HEK293 (cell line): ENCODE data around the gene PLSCR1.

Experiments
- CTCF ChIA-PET: fragments of 350-600 bp; formaldehyde crosslinking; extraction: SDS; loops from one replicate; lab custom pipeline; 2021; ENCODE audit warnings: antibody characterized with exemption; lab: Yijun Ruan, JAX
- POLR2A ChIA-PET: fragments of 300-600 bp; formaldehyde crosslinking; extraction: SDS; loops from one replicate; lab custom pipeline; 2020; ENCODE audit warnings: antibody characterized with exemption, inconsistent platforms; lab: Yijun Ruan, JAX
- H3K27ac ChIP-seq: fragments of 200-500 bp; sonication (Bioruptor generic); 2 replicates; pipeline ENCODE4 v1.5.1; 2014; ENCODE audit warnings: low read depth, low read length, control low read depth, inconsistent platforms; ENCODE audit errors: extremely low read depth
- H3K36me3 ChIP-seq, 2 experiments: fragments of 200-500 bp in 1 of 2; sonication (Bioruptor generic) in 1 of 2; 1 replicate in 1 of 2; 2 replicates in 1 of 2; pipeline ENCODE4 v1.5.1; 2014 to 2017; ENCODE audit warnings: inconsistent platforms in 2 of 2, low read length in 2 of 2; ENCODE audit not compliant: control insufficient read depth in 2 of 2, insufficient read depth in 1 of 2
- H3K4me1 ChIP-seq: fragments of 200-500 bp; sonication (Bioruptor generic); 2 replicates; pipeline ENCODE4 v1.5.1; 2014; ENCODE audit warnings: mild to moderate bottlenecking, low read length, inconsistent platforms; ENCODE audit not compliant: control insufficient read depth, insufficient read depth
- H3K4me3 ChIP-seq: 2 replicates; pipeline ENCODE4 v1.5.1; 2011; ENCODE audit warnings: low read depth, mild to moderate bottlenecking, control low read depth, low read length, moderate library complexity
- H3K9me3 ChIP-seq: fragments of 200-500 bp; sonication (Bioruptor generic); 2 replicates; pipeline ENCODE4 v1.5.1; 2014; ENCODE audit warnings: low read depth, low read length, inconsistent platforms; ENCODE audit not compliant: control insufficient read depth, insufficient read depth
- ELK4 ChIP-seq: IDR thresholded peaks from 2 replicates; pipeline ENCODE4 v1.6.1; 2011; ENCODE audit warnings: mild to moderate bottlenecking, low read depth, low read length, borderline replicate concordance
- PBX3 ChIP-seq: sonication (generic); formaldehyde crosslinking; IDR thresholded peaks from 2 replicates; pipeline ENCODE4 v1.8.1; 2022; ENCODE audit warnings: mild to moderate bottlenecking, moderate library complexity, missing genetic modification reagents
- PRDM1 ChIP-seq: fragments of 450-650 bp; formaldehyde crosslinking; IDR thresholded peaks from 2 replicates; pipeline ENCODE4; 2016; ENCODE audit warnings: missing biosample characterization, missing genetic modification characterization
- REST ChIP-seq: fragments of 450-650 bp; formaldehyde crosslinking; IDR thresholded peaks from 2 replicates; pipeline ENCODE4 v1.5.1; 2016; ENCODE audit warnings: missing biosample characterization, missing genetic modification characterization
- SP3 ChIP-seq: fragments of 450-650 bp; formaldehyde crosslinking; IDR thresholded peaks from 2 replicates; pipeline ENCODE4 v1.5.1; 2016; ENCODE audit warnings: missing biosample characterization, missing genetic modification characterization
- ZNF112 ChIP-seq: fragments of 450-650 bp; formaldehyde crosslinking; IDR thresholded peaks from 2 replicates; pipeline ENCODE4 v1.5.0; 2017; ENCODE audit warnings: missing biosample characterization, missing genetic modification characterization
- ZNF132 ChIP-seq: fragments of 450-650 bp; formaldehyde crosslinking; IDR thresholded peaks from 2 replicates; pipeline ENCODE4 v1.5.1; 2017; ENCODE audit warnings: missing biosample characterization, missing genetic modification characterization, borderline replicate concordance
- ZNF362 ChIP-seq: fragments of 450-650 bp; formaldehyde crosslinking; IDR thresholded peaks from 2 replicates; pipeline ENCODE4 v1.5.1; 2016; ENCODE audit warnings: missing biosample characterization, missing genetic modification characterization
- ZNF391 ChIP-seq: fragments of 450-650 bp; formaldehyde crosslinking; IDR thresholded peaks from 2 replicates; pipeline ENCODE4 v1.5.1; 2016; ENCODE audit warnings: low read depth, missing biosample characterization, missing genetic modification characterization, borderline replicate concordance
- ZNF398 ChIP-seq: fragments of 450-650 bp; formaldehyde crosslinking; IDR thresholded peaks from 2 replicates; pipeline ENCODE4 v1.5.1; 2017; ENCODE audit warnings: missing biosample characterization, missing genetic modification characterization
- ZNF423 ChIP-seq: fragments of 450-650 bp; formaldehyde crosslinking; IDR thresholded peaks from 2 replicates; pipeline ENCODE4 v1.5.1; 2016; ENCODE audit warnings: missing biosample characterization, missing genetic modification characterization
- ZNF558 ChIP-seq: fragments of 450-650 bp; formaldehyde crosslinking; IDR thresholded peaks from 2 replicates; pipeline ENCODE4 v1.5.1; 2016; ENCODE audit warnings: missing biosample characterization, missing genetic modification characterization
- ZNF626 ChIP-seq: fragments of 450-650 bp; sonication (Bioruptor Pico); formaldehyde crosslinking; IDR thresholded peaks from 2 replicates; pipeline ENCODE4 v1.5.1; 2018; ENCODE audit warnings: missing biosample characterization, missing genetic modification characterization, inconsistent platforms
- ZNF692 ChIP-seq: fragments of 450-650 bp; formaldehyde crosslinking; IDR thresholded peaks from 2 replicates; pipeline ENCODE4 v1.5.1; 2016; ENCODE audit warnings: missing biosample characterization, missing genetic modification characterization
- ZNF791 ChIP-seq: fragments of 450-650 bp; formaldehyde crosslinking; IDR thresholded peaks from 2 replicates; pipeline ENCODE4 v1.5.1; 2016; ENCODE audit warnings: missing biosample characterization, missing genetic modification characterization
- ZNF792 ChIP-seq: fragments of 450-650 bp; formaldehyde crosslinking; IDR thresholded peaks from 2 replicates; pipeline ENCODE4 v1.5.1; 2016; ENCODE audit warnings: missing biosample characterization, missing genetic modification characterization
- ZSCAN16 ChIP-seq: fragments of 450-650 bp; formaldehyde crosslinking; IDR thresholded peaks from 2 replicates; pipeline ENCODE4 v1.5.1; 2016; ENCODE audit warnings: missing biosample characterization, missing genetic modification characterization

The PLSCR1 gene

GRCh38 chr3:146501752-146502151, 42.7 kb downstream of the PLSCR1 start:
- no peaks in the 10 kb centered on the region for H3K9me3 ChIP-seq
- H3K4me3 ChIP-seq: no peak overlapping the region
- no peaks in the 10 kb centered on the region for H3K36me3 ChIP-seq
- H3K27ac ChIP-seq: no peak overlapping the region
- POLR2A ChIA-PET: no interaction called here
- no peaks in the 10 kb centered on the region for H3K4me1 ChIP-seq
- TF ChIP-seq ELK4 (no peak), ZNF791 (tag by site-specific recombination) (no peak), ZNF362 (tag by site-specific recombination) (no peak), REST (tag by site-specific recombination) (no peak), ZNF558 (tag by site-specific recombination) (no peak), ZNF792 (tag by site-specific recombination) (no peak), ZNF398 (no peak), ZNF423 (no peak), ZNF132 (tag by site-specific recombination) (no peak), PBX3 (CRISPR knock-in tag) (no peak), ZNF692 (tag by site-specific recombination) (no peak), ZNF391 (tag by site-specific recombination) (no peak), ZSCAN16 (tag by site-specific recombination) (no peak), ZNF112 (tag by site-specific recombination) (no peak), ZNF626 (no peak), SP3 (tag by site-specific recombination) (no peak), PRDM1 (tag by site-specific recombination) (no peak)
- CTCF ChIA-PET: no interaction called here
